HepG2 (cell line): Measurements from ENCODE around the gene HNRNPM. TPM values are rescaled to one million over a fixed set of nuclear protein-coding genes. Genes with fewer than 3 reads are reported as not detected.

Experiments
- AFF4 ChIP-seq: sonication (generic); formaldehyde crosslinking; IDR thresholded peaks from 2 replicates; pipeline ENCODE4 v1.4.0; 2020; ENCODE audit warnings: missing genetic modification reagents
- E2F2 ChIP-seq: sonication (generic); formaldehyde crosslinking; IDR thresholded peaks from 2 replicates; pipeline ENCODE4 v1.4.0; 2020; ENCODE audit warnings: missing genetic modification reagents, borderline replicate concordance
- GTF2F1 ChIP-seq: fragments of 150-350 bp; IDR thresholded peaks from 2 replicates; pipeline ENCODE4 v1.6.1; 2014; ENCODE audit warnings: low read length
- HINFP ChIP-seq: sonication (generic); formaldehyde crosslinking; IDR thresholded peaks from 2 replicates; pipeline ENCODE4 v1.4.0; 2020; ENCODE audit warnings: low read depth, mild to moderate bottlenecking, missing genetic modification reagents
- PHF8 ChIP-seq: sonication (generic); formaldehyde crosslinking; IDR thresholded peaks from 2 replicates; pipeline ENCODE4 v1.5.0; 2020; ENCODE audit warnings: missing genetic modification reagents
- POLR2AphosphoS2 ChIP-seq: IDR thresholded peaks from 2 replicates; pipeline ENCODE4 v1.6.1; 2011; ENCODE audit warnings: low read depth, low read length, improper control_type of control experiment
- PRDM10 ChIP-seq: sonication (generic); formaldehyde crosslinking; IDR thresholded peaks from 2 replicates; pipeline ENCODE4 v1.4.0; 2020; ENCODE audit warnings: low read depth, missing genetic modification reagents
- SP2 ChIP-seq: sonication (generic); formaldehyde crosslinking; IDR thresholded peaks from 2 replicates; pipeline ENCODE4 v1.5.1; 2020; ENCODE audit warnings: mild to moderate bottlenecking, missing genetic modification reagents
- ZMYM2 ChIP-seq: sonication (generic); formaldehyde crosslinking; IDR thresholded peaks from 2 replicates; pipeline ENCODE4 v1.8.0; 2022; ENCODE audit warnings: mild to moderate bottlenecking, missing genetic modification reagents
- ZNF609 ChIP-seq: sonication (generic); formaldehyde crosslinking; IDR thresholded peaks from 2 replicates; pipeline ENCODE4 v1.4.0; 2020; ENCODE audit warnings: mild to moderate bottlenecking, missing genetic modification reagents, borderline replicate concordance
- polyA plus RNA-seq, 8 experiments: library from polyadenylated mRNA; depleted of rRNA in 3 of 8; stranded (reverse) in 7 of 8; unstranded in 1 of 8; fragments of >200 nt; fragmentation: Illumina TruSeq in 4 of 8; extraction: Trizol in 4 of 8; gene quantifications; 2 replicates each; pipeline versions ENCODE4 v1.2.1 to v1.2.3, GENCODE V29; 2011 to 2016; ENCODE audit warnings: low read depth in 4 of 8, missing spikeins in 1 of 8, mixed read lengths in 1 of 8; ENCODE audit not compliant: insufficient read depth in 1 of 8
- total RNA-seq, 5 experiments: library from RNA; depleted of rRNA; stranded (reverse); fragments of >200 nt; fragmentation: Illumina TruSeq; extraction: Trizol; gene quantifications; 2 replicates each; pipeline ENCODE4 v1.2.3, GENCODE V29; 2016; ENCODE audit warnings: low read depth in 1 of 5

The HNRNPM gene
- total and polyA plus RNA-seq, 2 of the 13 experiments (the other 11 are each of a cell fraction or from before 2014, with no cell fraction given), result 56.7 to 102 TPM

- TF ChIP-seq E2F2 (CRISPR knock-in tag) (no peak), ZMYM2 (CRISPR knock-in tag) (no peak), PRDM10 (CRISPR knock-in tag) (no peak), GTF2F1 (no peak), AFF4 (no peak), ZNF609 (0 out of 2 replicates have a peak, but pooled peaks have one; percentile 9), PHF8 (CRISPR knock-in tag) (peak; percentile 84), HINFP (CRISPR knock-in tag) (peak; percentile 52; the same call in 1 of the 2 replicates), POLR2AphosphoS2 (no peak), SP2 (CRISPR knock-in tag) (peak; percentile 74)
Measured at GRCh38 chr19:8513687-8514504, 69.1 kb downstream of the HNRNPM start, which contains the start of gene ZNF414 (continued).
